Neural crest cell (in vitro differentiated cells): ENCODE measurements around the gene TSPAN32. TPM values are rescaled to one million over a fixed set of nuclear protein-coding genes. Genes with fewer than 3 reads are reported as not detected.
A peak's percentile ranks its signal among the peaks of the same experiment; 100 is the strongest.

ENCODE experiments used
- DNase-seq: peaks from one replicate; pipeline ENCODE4 v3.0.0; 2021; ENCODE audit warnings: low read depth, mixed read lengths, low spot score
- H3K27ac Mint-ChIP-seq: one replicate; pipeline ENCODE4 v1.8.0; 2021; ENCODE audit warnings: mild to moderate bottlenecking, mixed read lengths; ENCODE audit not compliant: unreplicated experiment
- H3K27me3 Mint-ChIP-seq: 2 replicates; pipeline ENCODE4 v1.8.0; 2021; ENCODE audit warnings: low read depth, mild to moderate bottlenecking, mixed read lengths
- H3K36me3 Mint-ChIP-seq: 2 replicates; pipeline ENCODE4 v1.8.0; 2021; ENCODE audit warnings: low read depth, mild to moderate bottlenecking, mixed read lengths
- H3K4me1 Mint-ChIP-seq: 2 replicates; pipeline ENCODE4 v1.8.0; 2021; ENCODE audit warnings: mixed read lengths
- H3K4me3 Mint-ChIP-seq: one replicate; pipeline ENCODE4 v1.8.0; 2021; ENCODE audit warnings: mild to moderate bottlenecking, mixed read lengths
- H3K9me3 Mint-ChIP-seq: 2 replicates; pipeline ENCODE4 v1.8.0; 2021; ENCODE audit warnings: mixed read lengths
- CTCF ChIP-seq: fragments of 200-600 bp; sonication (generic); conservative IDR thresholded peaks from 2 replicates; pipeline ENCODE4 v1.5.0; 2021; ENCODE audit warnings: antibody characterized with exemption, mild to moderate bottlenecking
- total RNA-seq: library from RNA; stranded (reverse); gene quantifications from 2 replicates; pipeline ENCODE4 v1.2.1, GENCODE V29; 2021

TSPAN32 gene
- total RNA-seq, 1 donor from 2014 or later = not detected

DNA sequence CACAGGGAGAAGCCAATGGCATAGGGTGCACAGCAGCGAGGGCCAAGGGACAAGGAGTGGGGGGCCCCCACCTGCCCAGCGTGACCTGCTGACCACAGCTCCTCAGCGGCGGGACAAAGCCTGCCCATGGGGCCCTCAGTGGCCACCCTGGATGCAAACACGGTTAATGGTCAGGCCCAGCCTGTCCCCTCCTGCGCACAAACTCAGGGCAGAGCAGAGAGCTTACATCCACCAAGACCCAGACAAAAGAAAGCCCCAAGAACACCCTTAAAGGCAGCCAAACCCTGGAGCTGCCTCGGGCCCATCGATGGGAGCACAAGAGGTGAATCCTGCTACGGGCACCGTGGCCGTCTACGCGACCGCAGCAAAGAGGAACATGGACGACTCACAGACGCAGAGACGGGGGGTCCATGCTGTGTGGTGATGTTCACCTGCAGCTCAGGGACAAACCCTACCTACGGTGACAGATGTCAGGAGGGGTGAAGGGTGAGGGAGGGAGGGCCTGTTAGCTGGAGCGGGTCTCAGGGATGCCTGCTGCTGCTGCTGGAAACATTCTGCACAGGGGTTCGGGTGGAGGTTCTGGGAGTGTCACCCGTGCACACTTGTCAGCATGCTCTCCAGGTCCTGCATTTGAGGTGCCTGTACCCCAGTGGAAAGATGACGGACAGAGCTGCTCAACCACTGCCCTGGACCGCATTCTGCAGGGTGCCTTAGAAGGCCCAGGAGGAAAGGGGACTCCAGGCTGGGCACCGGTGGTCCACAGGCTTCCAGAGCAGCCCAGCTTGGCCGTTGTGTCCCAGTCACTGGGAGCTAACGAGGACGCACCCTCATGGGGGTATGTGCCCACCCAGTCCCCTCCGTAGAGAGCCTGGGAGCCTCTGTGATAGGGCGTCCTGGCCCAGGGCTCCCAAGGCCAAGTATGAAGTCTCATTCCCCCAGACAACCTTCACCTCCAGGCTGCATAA, 43.0 kb upstream of the TSPAN32 start:
- no peak overlapping the region for H3K4me3 Mint-ChIP-seq
- H3K4me1 Mint-ChIP-seq = peaks cover 3% of the 10 kb centered on the region
- no peak for TF ChIP-seq CTCF
- H3K36me3 Mint-ChIP-seq = no peaks in the 10 kb centered on the region
- no peaks in the 10 kb centered on the region for H3K27me3 Mint-ChIP-seq
- DNase-seq = no peak
- H3K9me3 Mint-ChIP-seq = peaks cover 6% of the 10 kb centered on the region
- H3K27ac Mint-ChIP-seq = no peak overlapping the region

DNA sequence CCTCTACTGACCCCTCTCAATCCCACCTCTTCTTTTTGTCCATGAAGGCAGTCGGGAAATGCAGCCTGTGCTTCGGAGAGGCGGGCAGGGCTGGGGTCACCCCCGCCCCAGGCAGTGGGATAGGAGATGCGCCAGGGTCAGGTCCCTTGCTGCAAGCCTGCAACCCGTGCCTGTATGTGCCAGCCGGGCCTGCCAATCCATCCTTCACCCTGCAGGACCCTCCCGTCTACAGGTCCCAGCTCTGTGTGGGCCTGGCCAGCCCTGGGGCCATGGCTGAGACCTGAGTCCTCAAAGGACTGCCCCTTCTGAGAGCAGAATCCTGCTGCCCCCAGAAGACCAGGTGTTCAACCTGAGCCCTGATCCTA, 42.4 kb upstream of the TSPAN32 start:
- peak overlapping the region; percentile 35 for H3K27ac Mint-ChIP-seq
- DNase-seq = no peak
- H3K36me3 Mint-ChIP-seq = no peaks in the 10 kb centered on the region
- peaks cover 6% of the 10 kb centered on the region for H3K9me3 Mint-ChIP-seq
- no peak for TF ChIP-seq CTCF
- peaks cover 2% of the 10 kb centered on the region for H3K27me3 Mint-ChIP-seq
- no peak overlapping the region for H3K4me3 Mint-ChIP-seq
- peaks cover 3% of the 10 kb centered on the region for H3K4me1 Mint-ChIP-seq

- Mint-ChIP-seq H3K36me3 (no peaks in the 10 kb centered on the region), H3K9me3 (peaks cover 4% of the 10 kb centered on the region), H3K4me3 (no peak overlapping the region), H3K4me1 (peaks cover 3% of the 10 kb centered on the region), H3K27me3 (peaks cover 7% of the 10 kb centered on the region), H3K27ac (no peak overlapping the region)
- DNase-seq = no peak
- TF ChIP-seq CTCF = no peak
Observed at GRCh38 chr11:2259897-2260451, 41.8 kb upstream of the TSPAN32 start.

DNA sequence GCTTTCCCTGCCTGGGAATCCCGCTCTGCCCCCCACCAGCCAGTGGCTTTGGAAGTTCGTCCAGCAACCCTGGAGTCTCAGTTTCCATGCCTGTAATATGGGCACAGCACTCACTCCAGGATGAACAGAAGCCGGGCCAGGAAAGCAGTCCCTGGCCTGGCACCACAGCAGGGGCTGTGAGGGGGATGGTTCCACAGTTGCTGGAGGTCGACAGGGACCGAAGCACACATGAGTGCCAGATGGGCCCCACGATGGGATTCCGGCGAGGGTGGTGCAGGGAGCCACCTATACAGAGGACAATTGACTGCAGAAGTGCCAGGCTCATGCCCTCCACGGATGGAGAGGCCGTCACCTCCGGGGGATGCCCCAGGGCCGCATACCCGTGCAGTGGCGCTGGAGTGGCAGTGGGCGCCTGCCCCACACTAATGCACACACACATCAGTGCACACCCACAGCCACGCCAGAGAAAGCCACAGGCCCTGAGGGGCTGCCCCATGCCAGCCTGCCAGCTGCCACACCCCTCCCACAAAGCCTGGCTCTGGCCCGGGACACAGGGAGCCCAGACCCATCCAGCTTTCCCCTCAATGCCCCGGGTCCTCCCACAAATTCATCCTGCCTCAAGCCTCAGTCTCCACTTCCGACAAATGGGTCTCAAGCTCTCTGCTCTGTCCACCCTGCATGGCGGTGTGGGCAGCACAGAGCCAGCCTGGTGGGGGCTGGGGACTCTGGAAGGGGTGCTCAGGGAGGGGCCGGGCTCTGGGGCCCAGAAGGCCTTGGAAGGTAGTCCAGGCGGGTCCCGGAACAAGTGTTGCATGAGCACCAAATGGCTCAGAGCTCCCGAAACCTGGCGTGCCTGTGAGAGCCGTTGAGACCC, 41.1 kb upstream of the TSPAN32 start:
- TF ChIP-seq CTCF = no peak
- peaks cover 3% of the 10 kb centered on the region for H3K4me1 Mint-ChIP-seq

DNA sequence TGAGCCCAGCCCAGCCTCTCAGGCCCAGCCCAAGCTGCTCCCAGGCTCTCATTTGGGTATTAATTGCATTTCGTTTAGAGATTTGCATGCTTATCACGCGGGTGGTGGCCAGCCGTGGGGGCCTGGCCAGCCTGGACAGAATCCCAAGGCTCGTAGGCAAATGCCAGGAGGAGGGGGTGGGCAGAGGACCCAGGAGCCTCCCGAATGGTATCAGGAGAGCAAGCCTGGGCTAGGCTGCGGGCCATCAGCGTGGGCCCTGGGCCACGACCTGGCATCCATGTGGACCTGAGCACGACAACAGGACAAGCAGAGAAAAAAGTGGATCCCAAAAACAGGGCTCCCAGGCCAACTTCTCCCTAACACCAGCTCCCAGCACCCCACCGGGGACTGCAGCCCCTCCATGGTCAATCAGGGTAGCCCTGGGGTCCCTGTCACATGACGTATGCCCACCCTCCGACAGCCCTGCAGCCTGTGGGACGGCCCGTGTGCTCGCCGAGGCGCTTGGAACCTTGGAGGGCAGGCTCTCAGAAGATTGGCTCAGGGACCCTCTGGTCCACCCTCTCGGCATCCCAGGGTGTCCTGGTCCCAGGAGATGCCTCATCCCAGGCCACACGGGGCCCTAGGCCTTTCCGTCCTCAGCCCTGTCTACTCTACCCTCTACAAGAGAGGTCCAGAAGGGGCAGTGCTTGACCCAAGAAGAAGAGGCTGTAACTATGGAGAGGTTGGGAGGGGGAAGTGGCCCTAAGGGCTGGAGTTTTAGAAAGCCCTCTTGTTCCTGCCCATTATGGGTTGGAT, 40.2 kb upstream of the TSPAN32 start:
- H3K27me3 Mint-ChIP-seq = peaks cover 22% of the 10 kb centered on the region
- H3K36me3 Mint-ChIP-seq = no peaks in the 10 kb centered on the region
- no peak for TF ChIP-seq CTCF
- H3K4me3 Mint-ChIP-seq = no peak overlapping the region
- no peak overlapping the region for H3K27ac Mint-ChIP-seq
- H3K4me1 Mint-ChIP-seq = peaks cover 3% of the 10 kb centered on the region
- H3K9me3 Mint-ChIP-seq = no peaks in the 10 kb centered on the region
- DNase-seq = no peak

More for the DNA sequence above, 41.1 kb upstream of the TSPAN32 start:
- Mint-ChIP-seq H3K9me3 (no peaks in the 10 kb centered on the region), H3K36me3 (no peaks in the 10 kb centered on the region), H3K4me3 (no peak overlapping the region), H3K27ac (no peak overlapping the region), H3K27me3 (peaks cover 13% of the 10 kb centered on the region)
- no peak for DNase-seq
